MCF 10A (cell line): ENCODE measurements around the gene SPOCK2. TPM values are rescaled to one million over a fixed set of nuclear protein-coding genes. Genes with fewer than 3 reads are reported as not detected.

Experiments used
- BruUV-seq: library from RNA; stranded (reverse); fragments of 400-500 nt; replicated peaks from 2 replicates; lab custom pipeline; 2021; lab: Mats Ljungman, UMichigan
- CTCF ChIA-PET: fragments of 300-600 bp; sonication (Branson Sonifier 250); formaldehyde crosslinking; extraction: SDS; loops from one replicate; lab custom pipeline; 2021; ENCODE audit warnings: antibody characterized with exemption, inconsistent platforms; lab: Yijun Ruan, JAX
- POLR2A ChIA-PET: fragments of 300-600, 350-650 bp; sonication (Branson Sonifier 250); formaldehyde crosslinking; extraction: SDS; loops from one replicate; lab custom pipeline; 2020; ENCODE audit warnings: antibody characterized with exemption, inconsistent platforms; lab: Yijun Ruan, JAX
- DNase-seq: peaks from one replicate; pipeline ENCODE4 v3.0.0-alpha.2; 2018; ENCODE audit not compliant: unreplicated experiment
- H3K27ac Mint-ChIP-seq: one replicate; pipeline ENCODE4 v1.8.0; 2022; ENCODE audit warnings: mild to moderate bottlenecking, low read depth, mixed read lengths; ENCODE audit not compliant: unreplicated experiment
- H3K27me3 Mint-ChIP-seq: one replicate; pipeline ENCODE4 v1.8.0; 2022; ENCODE audit warnings: mixed read lengths; ENCODE audit not compliant: insufficient read depth, unreplicated experiment
- H3K36me3 Mint-ChIP-seq: one replicate; pipeline ENCODE4 v1.8.0; 2022; ENCODE audit warnings: mild to moderate bottlenecking, moderate library complexity, mixed read lengths; ENCODE audit not compliant: insufficient read depth, unreplicated experiment
- H3K4me1 Mint-ChIP-seq: one replicate; pipeline ENCODE4 v1.8.0; 2022; ENCODE audit warnings: mixed read lengths; ENCODE audit not compliant: insufficient read depth, unreplicated experiment
- H3K4me3 Mint-ChIP-seq: one replicate; pipeline ENCODE4 v1.8.0; 2022; ENCODE audit warnings: mild to moderate bottlenecking, moderate library complexity, mixed read lengths; ENCODE audit not compliant: unreplicated experiment
- H3K9me3 Mint-ChIP-seq: one replicate; pipeline ENCODE4 v1.8.0; 2022; ENCODE audit warnings: mixed read lengths; ENCODE audit not compliant: unreplicated experiment
- CTCF ChIP-seq: fragments of 200-600 bp; IDR thresholded peaks from one replicate; pipeline ENCODE4 v1.8.0; 2022; ENCODE audit warnings: antibody characterized with exemption, mild to moderate bottlenecking; ENCODE audit not compliant: unreplicated experiment
- intact Hi-C: fragments of 100-400 bp; cut with micrococcal nuclease; formaldehyde crosslinking; loops from 2 replicates; pipeline ENCODE4 v1.14.1; 2022
- total RNA-seq: library from RNA; stranded (reverse); gene quantifications from 2 replicates; pipeline ENCODE4 v1.2.3, GENCODE V29; 2022

Gene SPOCK2
- total RNA-seq, 1 experiment from 2014 or later, result 1.2 TPM

GRCh38 chr10:72013202-72013945 is 75.0 kb downstream of the SPOCK2 start:
- CTCF ChIA-PET, result interaction anchor here (0.5 to 2.4 kb wide), 3 partner anchors 31 to 186 kb away, joined by 3 to 8 read pairs (median 3); no protein-coding TSS in a partner anchor
- H3K27ac Mint-ChIP-seq, result no peak overlapping the region
- no peaks in the 10 kb centered on the region for H3K9me3 Mint-ChIP-seq
- POLR2A ChIA-PET, result interaction anchor here (0.6 to 1.6 kb wide), 5 partner anchors 10 to 309 kb away, joined by 3 to 5 read pairs (median 4); no protein-coding TSS in a partner anchor
- intact Hi-C loops, result no loop called here
- no TSS peak for BruUV-seq
- DNase-seq, result no peak
- no peak overlapping the region for H3K4me3 Mint-ChIP-seq
- peaks cover 55% of the 10 kb centered on the region for H3K36me3 Mint-ChIP-seq
- no peak for TF ChIP-seq CTCF
- peaks cover 22% of the 10 kb centered on the region for H3K4me1 Mint-ChIP-seq
- no peaks in the 10 kb centered on the region for H3K27me3 Mint-ChIP-seq

GRCh38 chr10:72012796-72013195 is 75.6 kb downstream of the SPOCK2 start:
- CTCF ChIA-PET, result interaction anchor here (0.6 to 2.4 kb wide), 2 partner anchors 32 to 56 kb away, joined by 3 to 8 read pairs; no protein-coding TSS in a partner anchor
- H3K9me3 Mint-ChIP-seq, result no peaks in the 10 kb centered on the region

GRCh38 chr10:72011976-72012512 is 76.3 kb downstream of the SPOCK2 start:
- intact Hi-C loops, result no loop called here
- Mint-ChIP-seq H3K27ac (no peak overlapping the region), H3K9me3 (no peaks in the 10 kb centered on the region), H3K4me3 (no peak overlapping the region), H3K4me1 (peaks cover 22% of the 10 kb centered on the region), H3K36me3 (peaks cover 68% of the 10 kb centered on the region), H3K27me3 (no peaks in the 10 kb centered on the region)
- ChIA-PET POLR2A (interaction anchor here (0.6 to 2.9 kb wide), 5 partner anchors 9 to 161 kb away, joined by 3 to 12 read pairs (median 5); partner anchors contain the start of genes CHST3 and PSAP), CTCF (interaction anchor here (1.5 to 2.4 kb wide), 3 partner anchors 33 to 56 kb away, joined by 4 to 11 read pairs (median 8); no protein-coding TSS in a partner anchor)
- DNase-seq, result no peak
- TF ChIP-seq CTCF, result no peak
- no TSS peak for BruUV-seq

More at GRCh38 chr10:72012796-72013195, 75.6 kb downstream of the SPOCK2 start:
- no peak for DNase-seq
- POLR2A ChIA-PET, result interaction anchor here (0.6 to 2.9 kb wide), 4 partner anchors 10 to 309 kb away, joined by 4 to 12 read pairs (median 5); partner anchors contain the start of gene CHST3
- intact Hi-C loops, result no loop called here
- Mint-ChIP-seq H3K27ac (no peak overlapping the region), H3K36me3 (peaks cover 61% of the 10 kb centered on the region), H3K4me1 (peaks cover 22% of the 10 kb centered on the region), H3K4me3 (no peak overlapping the region), H3K27me3 (no peaks in the 10 kb centered on the region)
- TSS peak; percentile 2 for BruUV-seq
- no peak for TF ChIP-seq CTCF

GRCh38 chr10:72011468-72011867 is 76.9 kb downstream of the SPOCK2 start:
- no peak for TF ChIP-seq CTCF
- H3K27me3 Mint-ChIP-seq, result no peaks in the 10 kb centered on the region
- H3K27ac Mint-ChIP-seq, result peak overlapping the region; percentile 98
- H3K9me3 Mint-ChIP-seq, result no peaks in the 10 kb centered on the region
- H3K4me1 Mint-ChIP-seq, result peaks cover 28% of the 10 kb centered on the region
- peaks cover 74% of the 10 kb centered on the region for H3K36me3 Mint-ChIP-seq
- no peak overlapping the region for H3K4me3 Mint-ChIP-seq
- intact Hi-C loops, result no loop called here
- ChIA-PET CTCF (interaction anchor here (0.7 to 2.0 kb wide), 5 partner anchors 12 to 998 kb away, joined by 3 to 11 read pairs (median 6); no protein-coding TSS in a partner anchor), POLR2A (interaction anchor here (0.5 to 4.9 kb wide), 7 partner anchors 10 to 217 kb away, joined by 3 to 56 read pairs (median 4); partner anchors contain the start of gene CHST3)
- no peak for DNase-seq
- no TSS peak for BruUV-seq
